HG02870 (cell line): Measurements from ENCODE around the gene RPH3AL.
"Not testable (repeated sequence)": the region's sequence is repeated elsewhere in the genome, so short reads cannot be mapped to it uniquely, and the experiment has no call there.

Source experiments
- ATAC-seq: cut with Tn5 transposase; IDR thresholded peaks from one replicate; pipeline ENCODE4 v1.9.1; 2021; ENCODE audit warnings: mild to moderate bottlenecking, moderate library complexity; ENCODE audit not compliant: unreplicated experiment

The RPH3AL gene

DNA sequence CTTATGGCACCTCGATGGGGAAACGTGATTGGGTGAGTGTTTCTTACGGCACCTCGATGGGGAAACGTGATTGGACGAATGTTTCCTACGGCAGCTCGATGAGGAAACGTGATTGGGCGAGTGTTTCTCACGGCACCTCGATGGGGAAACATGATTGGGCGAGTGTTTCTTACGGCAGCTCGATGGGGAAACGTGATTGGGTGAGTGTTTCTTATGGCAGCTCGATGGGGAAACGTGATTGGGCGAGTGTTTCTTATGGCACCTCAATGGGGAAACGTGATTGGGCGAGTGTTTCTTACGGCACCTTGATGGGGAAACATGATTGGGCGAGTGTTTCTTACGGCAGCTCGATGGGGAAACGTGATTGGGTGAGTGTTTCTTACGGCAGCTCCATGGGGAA is 146.1 kb downstream of the RPH3AL start:
- ATAC-seq = not testable (repeated sequence)

DNA sequence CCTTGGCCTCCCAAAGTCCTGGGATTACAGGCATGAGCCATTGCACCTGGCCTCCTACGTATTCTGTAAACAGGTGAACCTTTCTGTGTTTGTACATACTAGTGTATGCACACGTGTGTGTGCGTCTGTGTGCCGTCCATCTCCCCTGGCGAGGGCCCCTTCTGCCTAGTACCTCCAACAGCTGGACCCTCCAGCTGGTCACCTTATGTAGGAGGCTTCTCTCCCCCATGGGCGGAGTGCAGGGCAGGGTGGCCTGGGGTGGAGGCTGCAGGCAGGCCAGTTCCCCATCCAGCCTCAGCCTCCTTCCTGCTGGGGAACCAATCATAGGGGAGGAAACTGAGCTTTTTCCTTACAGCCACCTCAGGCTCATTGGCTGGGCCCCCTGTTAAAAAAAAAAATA is 146.8 kb downstream of the RPH3AL start:
- no peak for ATAC-seq

DNA sequence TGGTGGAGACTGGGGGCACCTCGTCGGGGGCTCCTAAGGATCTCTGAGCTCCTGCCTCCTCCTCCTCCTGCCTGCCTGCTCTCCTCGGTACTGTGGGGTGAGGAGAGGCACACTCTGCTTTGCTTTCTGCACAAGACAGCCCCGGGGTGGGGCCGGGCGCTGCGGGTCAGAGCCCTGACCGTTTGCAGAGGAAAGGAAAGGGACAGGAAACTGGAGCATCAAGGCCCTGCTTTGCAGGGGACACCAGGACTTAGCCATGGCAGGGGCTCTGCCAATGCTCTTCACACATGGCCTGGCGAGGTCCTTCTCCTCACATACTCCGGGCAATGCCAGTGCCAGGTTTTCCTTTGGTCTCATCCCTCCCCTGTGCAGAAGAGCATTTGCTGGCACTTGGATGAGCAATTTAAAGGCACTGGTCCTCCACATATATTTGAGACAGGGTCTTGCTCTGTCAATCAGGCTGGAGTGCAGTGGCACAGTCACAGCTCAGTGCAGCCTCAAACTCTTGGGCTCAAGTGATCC is 147.4 kb downstream of the RPH3AL start:
- ATAC-seq = no peak

DNA sequence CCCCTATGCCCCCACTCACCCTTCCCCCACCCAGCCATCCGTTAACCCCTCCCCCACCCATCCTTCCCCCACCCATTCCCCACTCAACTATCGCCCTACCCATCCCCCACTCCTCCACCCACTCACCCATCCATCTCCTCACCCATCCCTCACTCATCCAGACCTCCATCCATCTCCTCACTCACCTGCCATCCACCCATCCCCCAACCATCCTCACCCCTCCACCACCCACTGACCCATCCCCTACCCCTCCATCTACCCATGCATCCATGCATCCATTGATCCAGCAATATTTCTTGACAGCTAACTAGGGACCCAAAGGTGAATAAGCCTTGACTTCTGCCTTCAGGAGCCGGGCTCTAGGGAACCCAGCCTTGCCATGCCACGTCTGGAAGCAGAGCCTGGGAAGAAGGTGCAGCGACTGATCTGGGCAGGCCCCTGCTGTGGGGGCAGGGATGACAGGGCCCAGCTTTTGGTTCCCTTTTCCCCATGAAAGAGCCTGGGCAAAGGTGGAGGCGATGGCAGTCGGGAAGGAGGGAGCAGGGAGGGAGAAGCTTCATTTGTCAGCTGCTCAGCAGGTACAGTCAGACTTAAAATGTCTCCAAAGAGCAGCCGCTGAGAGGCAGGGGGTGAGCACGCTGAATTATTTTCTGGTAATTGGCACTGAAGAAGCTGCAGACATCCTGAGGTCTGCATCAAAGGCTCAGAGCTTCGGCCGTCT is 148.0 kb downstream of the RPH3AL start:
- ATAC-seq = no peak

GRCh38 chr17:202501-202951 is 150.1 kb downstream of the RPH3AL start:
- no peak for ATAC-seq

GRCh38 chr17:201736-202135 is 150.9 kb downstream of the RPH3AL start:
- not testable (repeated sequence) for ATAC-seq

GRCh38 chr17:201257-201656 is 151.3 kb downstream of the RPH3AL start:
- ATAC-seq = not testable (repeated sequence)

DNA sequence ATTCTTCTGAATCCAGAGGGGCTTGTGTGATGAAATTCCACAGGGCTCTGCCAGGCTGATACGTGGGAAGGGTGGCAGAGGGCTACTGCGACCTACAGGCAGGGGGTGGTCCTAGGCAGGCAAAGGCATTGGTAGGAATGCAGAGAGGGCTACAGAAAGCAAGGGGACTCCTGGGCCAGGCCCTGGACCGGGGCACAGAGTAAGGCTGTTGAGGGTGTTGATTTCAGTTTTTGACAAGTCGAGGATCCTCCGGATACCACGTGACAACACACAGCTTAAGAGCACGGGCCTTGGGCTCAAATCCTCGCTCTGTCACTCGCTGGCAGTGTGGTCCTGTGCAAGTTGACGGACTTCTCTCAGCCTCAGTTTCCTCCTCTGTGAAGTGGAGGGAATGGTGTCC is 152.0 kb downstream of the RPH3AL start:
- ATAC-seq = no peak

GRCh38 chr17:199806-200545 is 152.6 kb downstream of the RPH3AL start:
- no peak for ATAC-seq

DNA sequence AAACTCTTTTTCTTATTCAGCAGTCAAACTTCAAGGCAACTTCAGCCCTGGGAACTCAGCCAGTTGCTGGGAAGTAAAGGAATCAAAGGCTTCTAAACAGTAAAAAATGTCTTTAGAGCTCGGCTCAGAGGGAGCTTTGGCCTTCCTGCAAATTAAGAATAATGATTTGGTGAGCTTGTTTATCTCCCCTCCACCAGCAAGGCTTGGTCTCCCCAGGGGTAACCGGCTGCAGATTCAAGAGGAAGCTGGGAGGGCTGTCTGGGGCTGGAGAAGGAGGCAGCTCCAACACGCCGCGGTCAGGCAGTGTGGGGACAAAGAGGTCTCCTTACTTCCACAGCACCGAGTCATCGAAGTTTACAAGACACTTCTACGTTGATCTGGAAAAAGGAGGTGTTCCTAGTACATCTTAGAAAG is 153.4 kb downstream of the RPH3AL start:
- ATAC-seq = no peak

DNA sequence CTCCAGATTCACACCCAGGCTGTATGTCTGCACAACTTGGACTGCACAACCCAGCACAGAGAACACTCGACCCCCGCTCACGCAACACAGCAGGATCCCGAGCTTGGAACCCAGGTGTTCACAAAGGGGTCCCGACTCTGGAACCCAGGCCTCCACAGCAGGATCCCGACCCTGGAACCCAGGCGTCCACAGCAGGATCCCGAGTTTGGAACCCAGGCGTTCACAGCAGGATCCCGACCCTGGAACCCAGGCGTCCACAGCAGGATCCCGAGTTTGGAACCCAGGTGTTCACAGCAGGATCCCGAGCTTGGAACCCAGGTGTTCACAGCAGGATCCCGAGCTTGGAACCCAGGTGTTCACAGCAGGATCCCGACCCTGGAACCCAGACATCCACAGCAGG is 154.4 kb downstream of the RPH3AL start:
- not testable (repeated sequence) for ATAC-seq

DNA sequence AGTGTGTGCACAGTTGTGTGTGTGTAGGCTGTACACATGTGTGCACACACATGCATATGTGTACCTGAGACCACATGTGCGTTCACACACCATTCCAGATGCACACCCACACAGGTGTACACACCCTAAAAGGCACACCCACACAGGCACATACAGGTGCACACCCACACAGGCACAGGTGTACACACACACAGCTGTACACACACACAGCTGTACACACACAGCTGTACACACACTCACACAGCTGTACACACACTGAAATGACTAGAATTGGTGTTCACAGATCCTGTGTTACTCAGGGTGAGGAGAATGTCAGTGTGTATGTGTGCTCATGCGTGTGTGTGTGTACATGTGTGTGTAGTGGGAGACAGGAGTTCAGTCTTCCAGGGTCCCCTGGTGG is 155.3 kb downstream of the RPH3AL start:
- ATAC-seq = no peak

DNA sequence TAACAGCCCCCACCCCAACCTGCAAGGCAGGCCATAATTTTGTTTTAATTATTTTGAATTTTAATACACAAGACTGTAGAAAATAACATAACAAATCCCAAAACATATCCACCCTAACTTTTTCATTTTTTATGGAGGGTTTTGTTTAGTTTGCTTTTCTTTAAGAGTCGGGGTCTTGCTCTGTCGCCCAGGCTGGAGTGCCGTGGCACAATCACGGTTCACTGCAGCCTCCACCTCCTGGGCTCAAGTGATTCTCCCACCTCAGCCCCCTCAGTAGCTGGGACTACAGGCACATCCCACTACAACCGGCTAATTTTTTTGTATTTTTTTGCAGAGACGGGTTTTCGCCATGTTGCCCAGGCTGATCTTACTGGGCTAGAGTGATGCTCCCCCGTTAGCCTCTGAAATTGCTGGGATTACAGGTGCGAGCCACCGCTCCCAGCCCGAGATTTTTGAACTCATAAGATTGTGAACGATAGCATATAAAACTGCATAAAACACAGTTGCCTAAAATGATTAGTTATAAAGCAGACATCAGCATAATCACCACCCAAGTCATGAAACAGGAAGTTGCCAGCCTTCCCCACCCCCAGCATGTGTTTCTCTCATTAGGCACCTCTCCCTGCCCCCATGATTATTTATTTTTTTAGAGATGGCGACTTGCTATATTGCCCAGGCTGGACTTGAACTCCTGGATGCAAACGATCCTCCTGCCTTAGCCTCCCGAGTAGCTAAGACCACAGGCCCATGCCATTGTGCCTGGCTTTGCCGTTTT is 157.6 kb downstream of the RPH3AL start:
- no peak for ATAC-seq

- ATAC-seq = no peak
Measured at GRCh38 chr17:193841-194806, 158.5 kb downstream of the RPH3AL start.

DNA sequence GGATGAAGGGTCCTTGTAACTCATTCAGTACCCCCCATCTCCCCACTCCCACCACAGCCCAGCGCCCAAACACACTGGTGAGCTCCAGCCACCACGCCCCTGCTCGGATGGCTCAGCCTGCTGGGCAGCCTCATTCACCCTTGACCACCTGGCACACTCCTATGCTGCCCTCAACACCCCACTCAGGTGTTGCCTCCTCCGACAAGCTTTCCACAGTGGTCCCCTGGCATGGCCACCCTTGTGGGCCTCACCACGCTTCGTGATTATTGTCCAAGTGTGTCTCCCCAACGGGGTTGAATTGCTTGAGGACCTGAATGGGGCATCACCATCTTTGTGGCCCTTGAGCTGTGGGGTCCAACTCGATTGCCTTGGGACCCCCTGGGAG is 159.2 kb downstream of the RPH3AL start:
- no peak for ATAC-seq

- ATAC-seq = no peak
Measured at GRCh38 chr17:192666-193425, 159.8 kb downstream of the RPH3AL start.

DNA sequence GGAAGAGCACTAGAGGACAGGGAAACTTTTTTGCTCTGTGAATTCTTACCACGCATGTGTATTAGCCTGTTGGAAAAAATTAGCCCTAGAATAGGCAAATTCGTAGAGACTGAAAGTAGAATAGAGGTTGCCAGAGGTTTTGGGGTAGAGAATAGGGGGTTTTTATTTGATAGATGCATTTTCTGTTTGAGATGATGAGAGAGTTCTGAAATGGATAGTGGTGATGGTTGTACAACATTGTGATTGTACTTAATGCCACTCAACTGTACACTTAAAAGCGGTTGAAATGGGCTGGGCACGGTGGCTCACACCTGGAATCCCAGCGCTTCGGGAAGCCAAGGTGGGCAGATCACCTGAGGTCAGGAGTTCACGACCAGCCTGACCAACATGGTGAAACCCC is 163.2 kb downstream of the RPH3AL start:
- no peak for ATAC-seq

DNA sequence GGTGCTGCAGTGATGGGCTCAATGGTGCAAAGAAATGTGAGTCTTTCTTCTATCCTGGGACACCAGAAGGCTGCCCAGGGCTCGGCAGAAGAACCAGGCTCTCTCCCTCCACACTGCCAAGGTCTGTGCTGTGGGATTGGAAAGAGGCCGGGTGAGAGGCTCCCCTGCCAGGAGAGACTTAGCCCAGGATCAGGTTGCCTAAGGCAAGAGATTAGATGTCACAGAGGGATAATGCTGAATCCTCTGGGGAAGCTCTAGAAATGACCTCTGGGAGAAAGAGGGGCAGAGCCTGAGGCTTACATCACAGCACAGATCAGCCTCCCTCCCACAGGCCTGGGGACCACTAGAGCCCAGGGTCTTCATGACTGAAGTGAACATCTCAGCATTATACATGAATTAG is 165.5 kb downstream of the RPH3AL start:
- ATAC-seq = no peak

GRCh38 chr17:185445-186138 is 167.0 kb downstream of the RPH3AL start:
- no peak for ATAC-seq
